ENCODE measurements around the gene TOM1L2.
"Not testable (repeated sequence)": the region's sequence is repeated elsewhere in the genome, so short reads cannot be mapped to it uniquely, and the experiment has no call there.

The TOM1L2 gene

DNA sequence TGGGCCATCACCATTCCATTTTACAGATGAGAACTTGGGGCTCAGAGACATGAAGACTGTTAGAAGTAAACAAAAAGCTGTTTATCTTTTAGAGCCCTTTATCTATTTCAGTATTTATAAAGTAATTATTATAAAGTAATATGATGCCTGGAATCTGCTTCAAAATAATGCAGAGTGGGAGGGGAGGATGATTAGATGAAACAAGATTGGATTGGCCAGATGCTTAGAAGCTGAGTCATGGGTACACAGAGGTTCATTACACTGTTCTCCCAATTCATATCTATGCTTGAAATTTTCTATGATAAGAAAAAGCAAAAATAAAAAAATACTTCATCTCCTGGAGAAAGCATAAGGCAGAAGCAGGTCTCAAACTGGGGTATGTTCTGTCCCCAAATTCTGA, 29.4 kb downstream of the TOM1L2 start:
- no peak for DNase-seq

GRCh38 chr17:17941015-17941414, 31.2 kb downstream of the TOM1L2 start:
- no peak for DNase-seq

DNA sequence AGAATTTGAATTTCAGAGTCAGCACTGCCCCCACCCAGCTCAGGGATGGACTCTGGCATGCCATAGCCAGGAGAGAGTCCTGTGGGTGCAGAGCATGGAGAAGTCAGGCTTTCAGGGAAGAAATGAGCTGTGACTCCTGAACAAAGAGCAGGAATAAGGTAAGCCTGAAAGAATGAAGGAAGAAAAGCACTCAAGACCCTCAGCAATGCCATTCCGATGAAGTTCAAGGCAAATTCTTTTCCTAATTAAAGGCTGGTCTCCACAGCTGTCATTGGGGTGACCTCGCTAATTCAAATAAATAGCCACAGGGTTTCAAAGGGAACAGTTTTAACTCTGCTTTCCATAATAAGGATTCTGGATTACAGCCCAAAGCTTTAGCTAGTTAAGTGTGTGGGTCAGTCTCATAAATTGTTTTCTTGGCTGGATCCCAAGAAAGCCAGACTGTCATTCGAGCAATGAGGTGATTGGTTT, 31.7 kb downstream of the TOM1L2 start:
- peak in 1 of 3 experiments; percentile 31 for DNase-seq

- DNase-seq, result not testable (repeated sequence)
These were observed 32.3 kb downstream of the TOM1L2 start for GRCh38 chr17:17939941-17940340.

GRCh38 chr17:17938388-17939107, 33.7 kb downstream of the TOM1L2 start:
- peak in 1 of 3 experiments; percentile 48 for DNase-seq

- no peak for DNase-seq
These were observed 34.2 kb downstream of the TOM1L2 start for GRCh38 chr17:17937958-17938357.

DNA sequence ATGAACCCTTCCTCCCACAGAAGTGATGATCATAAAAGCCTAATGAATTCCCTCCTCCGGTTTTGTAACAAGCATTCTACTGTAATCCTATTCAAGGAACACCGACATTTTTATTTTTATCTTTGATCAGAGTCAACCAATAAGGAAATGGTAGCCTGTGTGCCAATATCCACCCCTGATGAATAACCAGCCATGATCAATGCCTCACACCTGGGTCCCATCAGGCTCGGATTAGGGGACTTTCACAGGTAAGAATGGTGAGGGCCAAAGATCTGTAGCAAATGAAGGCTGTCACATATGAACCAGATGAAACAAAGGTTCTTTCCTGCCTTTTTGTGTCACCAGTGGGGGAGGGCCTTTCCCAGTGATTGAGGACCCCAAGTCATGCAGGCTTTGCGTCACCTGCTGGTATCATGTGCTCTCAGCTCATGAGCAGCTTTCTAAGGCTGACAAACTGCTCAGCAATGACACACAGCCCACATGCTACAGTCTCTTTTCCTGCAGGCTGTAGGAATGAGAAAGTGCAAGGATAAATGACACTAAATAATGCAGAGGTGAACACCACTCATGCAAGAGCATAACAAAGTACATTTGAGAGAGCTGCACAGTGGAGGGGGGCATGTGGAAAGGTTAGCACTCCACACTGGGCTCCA, 34.9 kb downstream of the TOM1L2 start:
- no peak for DNase-seq

DNA sequence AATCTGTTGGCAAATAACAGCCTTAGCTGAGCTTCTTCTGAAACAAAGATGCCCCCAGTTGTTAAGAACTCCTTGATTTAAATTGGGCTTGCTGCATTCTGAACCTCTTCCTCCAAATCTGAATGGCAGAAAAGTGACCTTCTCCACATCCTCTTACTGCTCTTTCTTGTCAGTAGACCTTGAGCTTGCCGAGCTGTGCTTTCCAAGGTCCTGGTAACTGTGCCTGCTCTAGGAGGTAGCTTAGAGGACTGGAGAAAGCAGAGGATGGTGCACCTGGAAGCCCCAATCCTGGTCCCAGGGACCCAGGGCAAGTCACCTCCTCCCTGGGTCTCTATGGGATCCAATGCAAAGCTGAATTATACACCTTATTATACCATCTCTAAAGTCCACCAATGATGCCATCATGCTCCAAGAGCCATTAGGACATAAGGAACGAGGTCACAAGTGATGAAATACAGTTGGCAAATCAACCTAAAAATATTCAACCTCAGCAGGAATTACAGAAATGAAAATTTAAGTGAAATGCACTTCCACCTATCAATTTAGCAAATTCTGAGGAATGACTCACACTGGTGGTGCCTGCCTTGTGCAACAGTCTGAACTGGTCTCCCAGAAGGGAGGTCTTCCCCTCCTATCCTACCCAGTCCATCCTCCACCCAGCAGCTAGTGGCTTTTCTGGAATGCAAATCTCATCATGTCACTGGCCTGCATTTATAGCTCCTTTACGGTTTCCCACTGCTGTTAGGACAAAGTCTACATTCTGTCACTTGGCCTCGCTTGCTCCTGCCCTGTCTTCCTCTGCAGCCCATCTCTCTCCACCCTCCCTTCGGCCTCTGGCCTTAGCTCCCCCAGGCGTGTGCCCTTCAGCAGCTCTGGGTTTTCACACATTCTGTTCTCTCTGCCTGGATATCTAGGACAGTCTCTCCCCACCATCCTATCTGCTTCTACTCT, 36.6 kb downstream of the TOM1L2 start:
- DNase-seq, result no peak

DNA sequence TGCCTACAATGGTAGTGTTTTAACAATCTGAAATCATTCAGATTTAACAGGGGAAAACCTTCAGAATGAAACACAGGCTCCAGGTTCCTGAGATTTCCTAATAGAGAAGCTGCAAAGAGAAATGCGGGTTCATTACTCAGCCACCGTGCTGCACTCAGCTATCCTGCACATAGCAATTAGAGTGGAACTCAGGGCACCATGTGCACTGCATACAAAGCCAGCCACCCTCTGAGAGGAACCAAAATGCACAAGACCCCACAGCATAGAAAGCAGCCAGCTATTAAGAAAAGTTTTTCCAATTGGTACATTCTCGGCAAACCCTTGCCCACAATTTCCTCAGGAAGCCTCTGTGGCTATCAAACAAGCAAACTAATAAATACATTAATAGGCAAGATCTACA, 37.4 kb downstream of the TOM1L2 start:
- DNase-seq, result no peak

GRCh38 chr17:17934214-17934613, 38.0 kb downstream of the TOM1L2 start:
- DNase-seq, result no peak

GRCh38 chr17:17933775-17934174, 38.4 kb downstream of the TOM1L2 start:
- DNase-seq, result no peak

DNA sequence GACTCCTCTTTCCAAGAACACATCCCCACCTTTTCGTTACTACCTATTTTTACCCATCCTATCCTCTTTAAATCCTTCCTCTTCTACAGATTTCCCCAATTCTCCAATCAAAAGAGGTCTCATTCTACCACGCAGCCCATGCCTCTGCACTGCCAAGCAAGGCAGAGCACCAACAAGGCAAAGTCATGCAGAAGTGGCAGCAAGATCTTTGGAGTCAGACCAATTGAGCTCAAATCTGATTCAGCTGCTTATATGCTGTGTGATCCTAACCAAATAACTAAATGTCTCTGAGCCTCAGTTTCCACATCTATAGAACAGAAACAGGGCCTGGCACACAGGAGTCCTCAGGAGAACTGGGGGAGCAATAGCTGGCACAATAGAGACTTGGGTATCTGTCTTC, 41.0 kb downstream of the TOM1L2 start:
- DNase-seq, result no peak

GRCh38 chr17:17930674-17931073, 41.5 kb downstream of the TOM1L2 start:
- DNase-seq, result no peak

GRCh38 chr17:17929655-17930380, 42.4 kb downstream of the TOM1L2 start:
- no peak for DNase-seq

- no peak for DNase-seq
These were observed 43.6 kb downstream of the TOM1L2 start for GRCh38 chr17:17928398-17929287.

GRCh38 chr17:17926840-17927449, 45.3 kb downstream of the TOM1L2 start:
- no peak for DNase-seq

- DNase-seq, result no peak
These were observed 46.2 kb downstream of the TOM1L2 start for GRCh38 chr17:17926036-17926435.

GRCh38 chr17:17924857-17925250, 47.3 kb downstream of the TOM1L2 start:
- DNase-seq, result no peak

- no peak for DNase-seq
These were observed 47.9 kb downstream of the TOM1L2 start for GRCh38 chr17:17924131-17924856.

DNA sequence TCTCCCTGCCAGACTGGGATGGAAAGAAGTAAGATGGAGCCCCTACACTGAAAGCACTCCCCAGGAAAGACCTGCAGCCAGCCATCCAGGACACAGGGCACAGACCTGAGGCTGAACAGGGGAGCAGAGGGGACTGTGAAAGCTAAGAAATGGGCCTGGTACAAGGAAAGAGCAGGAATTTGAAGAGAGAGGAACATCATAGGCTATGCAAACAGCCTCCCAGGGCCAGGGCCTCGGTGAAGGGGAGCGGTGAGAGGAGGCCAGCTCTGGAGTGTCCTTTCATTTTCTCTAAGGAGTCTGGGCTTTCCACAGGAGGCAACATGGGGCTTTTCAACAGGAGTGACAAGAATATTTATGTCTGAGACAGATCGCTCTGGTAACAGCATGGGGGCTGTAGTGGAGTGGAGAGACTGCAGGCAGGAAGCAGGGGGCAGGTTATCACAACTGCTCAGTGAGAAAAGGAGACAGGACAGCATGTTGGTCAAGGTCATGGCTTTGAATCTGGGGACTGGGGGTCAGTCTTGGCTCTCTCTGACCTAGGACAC, 50.1 kb downstream of the TOM1L2 start:
- DNase-seq, result peak; percentile 27 to 67 (median 42)

Measured in NCI-H1417 (cell line).